ENCODE data around the gene CD6.

The CD6 gene

DNA sequence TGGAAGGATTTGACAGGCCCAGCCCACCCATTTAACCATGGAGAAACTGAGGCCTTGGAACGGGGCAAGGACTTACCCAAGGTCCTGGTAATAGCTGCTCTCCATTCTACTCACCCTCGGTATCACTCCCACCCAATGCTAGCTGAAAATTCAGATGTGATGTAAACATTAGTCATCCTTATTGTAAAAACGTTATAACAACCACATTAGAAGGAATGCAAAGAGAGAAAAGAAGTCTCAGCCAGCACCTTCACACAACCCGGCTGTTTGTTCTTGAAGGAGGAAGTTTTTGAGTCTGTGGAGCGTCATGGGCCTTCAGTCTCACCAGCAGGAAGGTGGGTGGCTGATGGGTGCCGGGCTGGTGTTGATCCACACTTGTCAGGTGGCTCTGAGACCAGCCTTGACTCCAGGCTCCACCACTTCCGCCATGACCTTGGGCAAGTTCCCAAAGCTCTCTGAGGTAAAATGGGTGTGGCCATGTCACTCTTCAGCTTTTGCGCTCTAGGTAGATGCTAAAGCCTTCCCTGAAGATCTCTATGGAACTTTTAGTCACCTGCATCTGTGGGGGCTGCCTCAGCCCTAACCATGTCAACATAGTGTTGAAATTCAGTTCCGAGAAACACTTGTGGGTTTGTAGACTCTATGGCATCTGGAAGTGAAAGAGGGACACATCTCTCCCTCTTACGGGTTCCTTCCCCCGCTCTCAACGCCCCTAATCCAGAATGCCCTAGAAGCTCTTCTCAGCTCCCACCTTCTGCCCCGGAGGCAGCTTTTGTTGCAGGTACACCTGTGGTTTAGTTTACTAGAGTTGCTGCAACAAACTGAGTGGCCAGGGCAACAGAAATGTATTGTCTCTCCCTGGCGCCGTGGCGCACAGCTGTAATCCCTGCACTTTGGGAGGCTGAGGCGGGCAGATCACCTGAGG, 14.8 kb downstream of the CD6 start:
- DNase-seq (ENCODE audit: low read depth in 1 of 2, low spot score in 1 of 2): peak; percentile 26 to 43
- Histone ChIP-seq H3K27ac (replicated peaks) (no peak overlapping the region), H3K27me3 (ENCODE audit: insufficient read depth, poor library complexity, severe bottlenecking) (no peaks in the 10 kb centered on the region), H3K4me3 (replicated peaks; ENCODE audit: insufficient read depth, low read length) (no peak overlapping the region)
- TF ChIP-seq POLR2AphosphoS5 (IDR thresholded peaks at IDR 0.05; ENCODE audit: low read depth) (no peak), GABPA (IDR thresholded peaks at IDR 0.05; ENCODE audit: low read depth) (no peak), SPI1 (IDR thresholded peaks at IDR 0.05; ENCODE audit: borderline replicate concordance, low read depth) (no peak)
- TF ChIP-seq, protein P1, sequence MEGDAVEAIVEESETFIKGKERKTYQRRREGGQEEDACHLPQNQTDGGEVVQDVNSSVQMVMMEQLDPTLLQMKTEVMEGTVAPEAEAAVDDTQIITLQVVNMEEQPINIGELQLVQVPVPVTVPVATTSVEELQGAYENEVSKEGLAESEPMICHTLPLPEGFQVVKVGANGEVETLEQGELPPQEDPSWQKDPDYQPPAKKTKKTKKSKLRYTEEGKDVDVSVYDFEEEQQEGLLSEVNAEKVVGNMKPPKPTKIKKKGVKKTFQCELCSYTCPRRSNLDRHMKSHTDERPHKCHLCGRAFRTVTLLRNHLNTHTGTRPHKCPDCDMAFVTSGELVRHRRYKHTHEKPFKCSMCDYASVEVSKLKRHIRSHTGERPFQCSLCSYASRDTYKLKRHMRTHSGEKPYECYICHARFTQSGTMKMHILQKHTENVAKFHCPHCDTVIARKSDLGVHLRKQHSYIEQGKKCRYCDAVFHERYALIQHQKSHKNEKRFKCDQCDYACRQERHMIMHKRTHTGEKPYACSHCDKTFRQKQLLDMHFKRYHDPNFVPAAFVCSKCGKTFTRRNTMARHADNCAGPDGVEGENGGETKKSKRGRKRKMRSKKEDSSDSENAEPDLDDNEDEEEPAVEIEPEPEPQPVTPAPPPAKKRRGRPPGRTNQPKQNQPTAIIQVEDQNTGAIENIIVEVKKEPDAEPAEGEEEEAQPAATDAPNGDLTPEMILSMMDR (IDR thresholded peaks at IDR 0.05; ENCODE audit: insufficient read depth, low read length): no peak
- TF ChIP-seq, protein P2, sequence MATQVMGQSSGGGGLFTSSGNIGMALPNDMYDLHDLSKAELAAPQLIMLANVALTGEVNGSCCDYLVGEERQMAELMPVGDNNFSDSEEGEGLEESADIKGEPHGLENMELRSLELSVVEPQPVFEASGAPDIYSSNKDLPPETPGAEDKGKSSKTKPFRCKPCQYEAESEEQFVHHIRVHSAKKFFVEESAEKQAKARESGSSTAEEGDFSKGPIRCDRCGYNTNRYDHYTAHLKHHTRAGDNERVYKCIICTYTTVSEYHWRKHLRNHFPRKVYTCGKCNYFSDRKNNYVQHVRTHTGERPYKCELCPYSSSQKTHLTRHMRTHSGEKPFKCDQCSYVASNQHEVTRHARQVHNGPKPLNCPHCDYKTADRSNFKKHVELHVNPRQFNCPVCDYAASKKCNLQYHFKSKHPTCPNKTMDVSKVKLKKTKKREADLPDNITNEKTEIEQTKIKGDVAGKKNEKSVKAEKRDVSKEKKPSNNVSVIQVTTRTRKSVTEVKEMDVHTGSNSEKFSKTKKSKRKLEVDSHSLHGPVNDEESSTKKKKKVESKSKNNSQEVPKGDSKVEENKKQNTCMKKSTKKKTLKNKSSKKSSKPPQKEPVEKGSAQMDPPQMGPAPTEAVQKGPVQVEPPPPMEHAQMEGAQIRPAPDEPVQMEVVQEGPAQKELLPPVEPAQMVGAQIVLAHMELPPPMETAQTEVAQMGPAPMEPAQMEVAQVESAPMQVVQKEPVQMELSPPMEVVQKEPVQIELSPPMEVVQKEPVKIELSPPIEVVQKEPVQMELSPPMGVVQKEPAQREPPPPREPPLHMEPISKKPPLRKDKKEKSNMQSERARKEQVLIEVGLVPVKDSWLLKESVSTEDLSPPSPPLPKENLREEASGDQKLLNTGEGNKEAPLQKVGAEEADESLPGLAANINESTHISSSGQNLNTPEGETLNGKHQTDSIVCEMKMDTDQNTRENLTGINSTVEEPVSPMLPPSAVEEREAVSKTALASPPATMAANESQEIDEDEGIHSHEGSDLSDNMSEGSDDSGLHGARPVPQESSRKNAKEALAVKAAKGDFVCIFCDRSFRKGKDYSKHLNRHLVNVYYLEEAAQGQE (IDR thresholded peaks at IDR 0.05; ENCODE audit: insufficient replicate concordance, low read depth): no peak

DNA sequence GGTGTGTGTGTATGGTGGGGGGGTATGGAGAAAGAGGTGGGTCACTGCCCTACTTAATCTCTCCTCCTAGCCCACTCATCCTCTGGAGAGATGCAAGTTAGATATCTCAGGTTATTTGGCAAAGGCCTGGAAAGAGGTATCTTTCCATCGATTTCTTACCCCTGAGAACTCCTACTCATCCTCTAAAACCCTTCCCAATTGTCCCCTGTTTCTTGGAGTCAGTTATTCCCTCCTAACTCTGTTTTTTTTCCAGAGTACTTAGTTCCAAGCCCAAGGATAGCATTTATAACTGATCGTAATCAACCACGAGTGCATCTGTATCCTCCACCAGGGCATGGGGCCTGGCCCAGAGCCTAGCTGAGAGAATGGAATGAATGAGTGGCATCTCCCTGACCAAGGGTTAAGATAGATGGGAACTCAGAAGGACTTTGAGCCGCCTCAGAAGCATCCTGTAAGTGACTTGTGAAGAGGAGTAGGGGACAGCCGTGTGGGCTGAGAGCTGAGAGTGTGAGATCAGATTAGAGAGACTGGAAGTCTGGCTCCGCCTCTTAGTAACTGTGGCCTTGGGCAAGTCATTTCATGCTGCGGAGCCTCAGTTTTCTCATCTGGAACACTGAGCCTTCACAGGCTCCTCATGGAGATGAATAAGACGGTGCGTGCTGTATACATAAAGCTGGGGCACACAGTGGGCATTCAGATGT, 16.2 kb downstream of the CD6 start:
- no peak for DNase-seq (ENCODE audit: low read depth in 1 of 2, low spot score in 1 of 2)

DNA sequence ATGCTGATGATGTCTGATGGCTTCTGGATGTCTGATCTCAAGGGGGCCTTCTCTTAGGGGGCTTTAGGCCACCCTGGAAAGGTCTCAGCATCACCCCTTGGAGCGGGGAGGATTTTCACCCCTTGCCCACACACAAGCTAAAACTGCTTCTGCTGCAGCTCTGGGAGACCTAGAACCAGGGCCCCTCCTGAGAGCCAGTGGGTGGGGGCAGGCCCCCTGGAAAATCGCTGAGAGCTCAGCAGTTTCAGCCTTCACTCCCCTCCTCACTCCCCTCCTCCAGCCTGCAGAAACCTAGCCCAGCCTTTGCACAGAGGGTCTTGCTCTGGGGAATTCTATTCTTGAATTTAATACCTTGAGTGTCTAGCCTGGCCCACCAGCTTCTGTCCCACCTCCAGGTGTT, 17.2 kb downstream of the CD6 start:
- Histone ChIP-seq H3K27me3 (ENCODE audit: insufficient read depth, poor library complexity, severe bottlenecking) (peaks cover 2% of the 10 kb centered on the region), H3K27ac (replicated peaks) (no peak overlapping the region), H3K4me3 (replicated peaks; ENCODE audit: insufficient read depth, low read length) (no peak overlapping the region)
- no peak for DNase-seq (ENCODE audit: low read depth in 1 of 2, low spot score in 1 of 2)
- TF ChIP-seq POLR2AphosphoS5 (IDR thresholded peaks at IDR 0.05; ENCODE audit: low read depth) (no peak), GABPA (IDR thresholded peaks at IDR 0.05; ENCODE audit: low read depth) (no peak), SPI1 (IDR thresholded peaks at IDR 0.05; ENCODE audit: borderline replicate concordance, low read depth) (no peak)
- TF ChIP-seq, protein P2 (IDR thresholded peaks at IDR 0.05; ENCODE audit: insufficient replicate concordance, low read depth): no peak
- TF ChIP-seq, protein P1 (IDR thresholded peaks at IDR 0.05; ENCODE audit: insufficient read depth, low read length): no peak

More for the DNA sequence above, 16.2 kb downstream of the CD6 start:
- TF ChIP-seq SPI1 (IDR thresholded peaks at IDR 0.05; ENCODE audit: borderline replicate concordance, low read depth) (no peak), GABPA (IDR thresholded peaks at IDR 0.05; ENCODE audit: low read depth) (no peak), POLR2AphosphoS5 (IDR thresholded peaks at IDR 0.05; ENCODE audit: low read depth) (no peak)
- TF ChIP-seq, protein P1 (IDR thresholded peaks at IDR 0.05; ENCODE audit: insufficient read depth, low read length): no peak
- TF ChIP-seq, protein P2 (IDR thresholded peaks at IDR 0.05; ENCODE audit: insufficient replicate concordance, low read depth): no peak
- Histone ChIP-seq H3K27ac (replicated peaks) (no peak overlapping the region), H3K4me3 (replicated peaks; ENCODE audit: insufficient read depth, low read length) (no peak overlapping the region), H3K27me3 (ENCODE audit: insufficient read depth, poor library complexity, severe bottlenecking) (no peaks in the 10 kb centered on the region)

Data from HL-60 (cell line).